Activated naive CD4-positive, alpha-beta T cell treated with anti-CD3 and anti-CD28 coated beads, Interleukin-2, amount 10 ng/mL, durations not matched to agents 7 days and 5 days (primary cell): Measurements from ENCODE around the gene KCNJ16.

Source experiments
- CTCF ChIA-PET: fragments of 350-600 bp; sonication (Branson Sonifier 250); formaldehyde crosslinking; loops from one replicate; lab custom pipeline; 2021; ENCODE audit warnings: antibody characterized with exemption; lab: Charles Lee
- DNase-seq: peaks from one replicate; pipeline ENCODE4 v3.0.0-alpha.2; 2020
- H3K27ac Mint-ChIP-seq: one replicate; pipeline ENCODE4 v1.8.0; 2021; ENCODE audit warnings: mild to moderate bottlenecking, moderate library complexity, mixed read lengths
- H3K27me3 Mint-ChIP-seq: one replicate; pipeline ENCODE4 v1.8.0; 2021; ENCODE audit warnings: mild to moderate bottlenecking, mixed read lengths
- H3K36me3 Mint-ChIP-seq: one replicate; pipeline ENCODE4 v1.8.0; 2021; ENCODE audit warnings: mixed read lengths
- H3K4me1 Mint-ChIP-seq: one replicate; pipeline ENCODE4 v1.8.0; 2021; ENCODE audit warnings: mixed read lengths
- H3K4me3 Mint-ChIP-seq: one replicate; pipeline ENCODE4 v1.8.0; 2021; ENCODE audit warnings: mild to moderate bottlenecking, moderate library complexity, mixed read lengths
- H3K9me3 Mint-ChIP-seq: one replicate; pipeline ENCODE4 v1.8.0; 2021; ENCODE audit warnings: mixed read lengths

The KCNJ16 gene

GRCh38 chr17:70076189-70076588, 1.2 kb downstream of the KCNJ16 start:
- Mint-ChIP-seq H3K36me3 (no peaks in the 10 kb centered on the region), H3K4me1 (no peaks in the 10 kb centered on the region), H3K9me3 (no peaks in the 10 kb centered on the region), H3K27ac (no peak overlapping the region), H3K27me3 (no peaks in the 10 kb centered on the region), H3K4me3 (no peak overlapping the region)
- no peak for DNase-seq
- CTCF ChIA-PET, result no interaction called here

GRCh38 chr17:70076831-70077230, 1.8 kb downstream of the KCNJ16 start:
- CTCF ChIA-PET, result interaction anchor here (1.1 kb wide), 1 partner anchor 14 kb away, joined by 4 read pairs; no protein-coding TSS in a partner anchor
- no peaks in the 10 kb centered on the region for H3K27me3 Mint-ChIP-seq
- H3K9me3 Mint-ChIP-seq, result no peaks in the 10 kb centered on the region
- no peak overlapping the region for H3K27ac Mint-ChIP-seq
- no peak overlapping the region for H3K4me3 Mint-ChIP-seq
- no peaks in the 10 kb centered on the region for H3K4me1 Mint-ChIP-seq
- DNase-seq, result no peak
- no peaks in the 10 kb centered on the region for H3K36me3 Mint-ChIP-seq

GRCh38 chr17:70078549-70078948, 3.5 kb downstream of the KCNJ16 start:
- Mint-ChIP-seq H3K27me3 (no peaks in the 10 kb centered on the region), H3K36me3 (no peaks in the 10 kb centered on the region), H3K27ac (no peak overlapping the region), H3K4me1 (no peaks in the 10 kb centered on the region), H3K4me3 (no peak overlapping the region), H3K9me3 (no peaks in the 10 kb centered on the region)
- no peak for DNase-seq
- CTCF ChIA-PET, result no interaction called here

GRCh38 chr17:70078994-70079531, 4.0 kb downstream of the KCNJ16 start:
- no peak overlapping the region for H3K27ac Mint-ChIP-seq
- H3K4me1 Mint-ChIP-seq, result no peaks in the 10 kb centered on the region
- H3K36me3 Mint-ChIP-seq, result no peaks in the 10 kb centered on the region
- H3K4me3 Mint-ChIP-seq, result no peak overlapping the region
- CTCF ChIA-PET, result no interaction called here
- no peaks in the 10 kb centered on the region for H3K27me3 Mint-ChIP-seq
- H3K9me3 Mint-ChIP-seq, result peaks cover under 1% of the 10 kb centered on the region
- DNase-seq, result no peak

- Mint-ChIP-seq H3K27me3 (no peaks in the 10 kb centered on the region), H3K4me1 (no peaks in the 10 kb centered on the region), H3K27ac (no peak overlapping the region), H3K36me3 (no peaks in the 10 kb centered on the region), H3K4me3 (no peak overlapping the region), H3K9me3 (peaks cover 1% of the 10 kb centered on the region)
- CTCF ChIA-PET, result no interaction called here
- no peak for DNase-seq
Measured at GRCh38 chr17:70080541-70081347, 5.7 kb downstream of the KCNJ16 start.

DNA sequence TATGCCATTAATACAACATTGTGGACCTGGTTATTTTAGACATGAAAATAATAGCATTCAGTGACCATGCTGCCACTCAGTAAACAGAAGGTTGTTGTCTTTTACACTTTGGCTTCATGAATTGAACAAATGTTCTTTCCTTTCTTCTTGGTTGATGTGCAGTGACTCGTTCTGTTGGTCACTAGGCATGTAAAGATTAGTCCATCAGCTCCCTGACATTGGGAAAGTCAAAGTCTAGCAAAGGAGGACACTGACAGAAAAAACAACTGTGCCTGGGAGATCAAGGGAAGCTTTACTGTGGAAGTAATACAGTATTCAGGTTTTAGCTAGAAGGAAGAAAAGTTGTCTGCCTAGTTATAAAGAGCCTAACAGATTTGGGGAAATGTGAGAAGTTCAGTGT, 6.9 kb downstream of the KCNJ16 start:
- CTCF ChIA-PET, result no interaction called here
- no peak for DNase-seq

GRCh38 chr17:70084476-70084875, 9.5 kb downstream of the KCNJ16 start:
- DNase-seq, result no peak
- Mint-ChIP-seq H3K4me3 (no peak overlapping the region), H3K36me3 (no peaks in the 10 kb centered on the region), H3K4me1 (no peaks in the 10 kb centered on the region), H3K27ac (no peak overlapping the region), H3K9me3 (peaks cover 1% of the 10 kb centered on the region), H3K27me3 (no peaks in the 10 kb centered on the region)
- CTCF ChIA-PET, result no interaction called here

More for the DNA sequence above, 6.9 kb downstream of the KCNJ16 start:
- H3K36me3 Mint-ChIP-seq, result no peaks in the 10 kb centered on the region
- H3K27me3 Mint-ChIP-seq, result no peaks in the 10 kb centered on the region
- H3K4me3 Mint-ChIP-seq, result no peak overlapping the region
- H3K9me3 Mint-ChIP-seq, result peaks cover 1% of the 10 kb centered on the region
- no peaks in the 10 kb centered on the region for H3K4me1 Mint-ChIP-seq
- no peak overlapping the region for H3K27ac Mint-ChIP-seq

GRCh38 chr17:70086516-70086915, 11.5 kb downstream of the KCNJ16 start:
- CTCF ChIA-PET, result no interaction called here
- Mint-ChIP-seq H3K27me3 (no peaks in the 10 kb centered on the region), H3K36me3 (no peaks in the 10 kb centered on the region), H3K9me3 (peaks cover 1% of the 10 kb centered on the region), H3K4me3 (no peak overlapping the region), H3K27ac (no peak overlapping the region), H3K4me1 (no peaks in the 10 kb centered on the region)
- no peak for DNase-seq

- Mint-ChIP-seq H3K36me3 (no peaks in the 10 kb centered on the region), H3K27ac (no peak overlapping the region), H3K27me3 (no peaks in the 10 kb centered on the region), H3K4me1 (no peaks in the 10 kb centered on the region), H3K9me3 (no peaks in the 10 kb centered on the region), H3K4me3 (no peak overlapping the region)
- DNase-seq, result no peak
- CTCF ChIA-PET, result no interaction called here
Measured at GRCh38 chr17:70089513-70090148, 14.6 kb downstream of the KCNJ16 start.

DNA sequence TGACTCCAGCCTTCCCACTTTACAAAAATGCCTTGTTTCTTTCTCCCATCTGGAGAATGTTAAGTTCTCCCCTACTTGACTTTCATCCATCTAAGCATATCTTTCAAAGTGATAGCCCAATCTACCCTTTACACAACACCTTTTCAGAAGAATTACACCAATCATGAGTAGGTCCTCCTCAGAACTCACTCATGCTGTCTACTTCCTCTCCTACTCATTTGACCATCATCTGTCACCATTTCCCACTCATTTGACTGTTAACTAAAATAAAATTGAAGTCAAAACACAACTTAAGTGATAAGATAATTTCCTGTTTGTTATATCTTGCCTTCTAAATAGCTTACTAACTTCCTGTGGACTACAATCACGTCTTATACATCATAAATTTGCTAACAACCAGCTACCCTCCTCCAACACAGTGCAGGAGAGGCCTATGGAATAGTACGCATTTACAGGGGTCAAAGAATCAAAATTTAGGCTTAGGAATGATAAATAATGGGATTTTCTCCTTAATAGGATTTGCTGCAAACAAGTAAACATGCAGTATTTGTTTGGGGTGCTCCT, 16.1 kb downstream of the KCNJ16 start:
- CTCF ChIA-PET, result no interaction called here
- no peak overlapping the region for H3K4me3 Mint-ChIP-seq
- no peaks in the 10 kb centered on the region for H3K4me1 Mint-ChIP-seq
- no peak for DNase-seq
- H3K27me3 Mint-ChIP-seq, result no peaks in the 10 kb centered on the region
- no peak overlapping the region for H3K27ac Mint-ChIP-seq
- H3K9me3 Mint-ChIP-seq, result no peaks in the 10 kb centered on the region
- H3K36me3 Mint-ChIP-seq, result no peaks in the 10 kb centered on the region

DNA sequence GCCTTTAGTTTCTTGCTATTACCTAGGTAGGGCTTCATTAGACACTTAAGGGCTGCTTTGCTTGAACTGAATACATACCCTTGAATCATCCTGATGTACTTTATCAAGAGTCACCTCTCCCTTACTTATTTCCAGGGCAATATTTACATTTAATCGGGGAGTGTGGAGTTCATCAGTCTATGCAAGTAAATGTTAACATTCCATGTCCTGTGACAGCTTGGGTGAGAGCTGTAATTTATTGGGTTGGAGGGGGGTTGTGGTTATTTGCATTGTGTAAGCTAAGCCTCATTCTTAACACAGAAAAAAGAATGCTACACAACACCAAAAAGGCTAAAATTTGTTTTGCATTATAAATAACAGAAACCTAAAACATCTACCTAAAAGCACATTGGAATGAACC, 16.7 kb downstream of the KCNJ16 start:
- H3K9me3 Mint-ChIP-seq, result no peaks in the 10 kb centered on the region
- DNase-seq, result no peak
- H3K4me1 Mint-ChIP-seq, result no peaks in the 10 kb centered on the region
- H3K4me3 Mint-ChIP-seq, result no peak overlapping the region
- CTCF ChIA-PET, result no interaction called here
- H3K36me3 Mint-ChIP-seq, result no peaks in the 10 kb centered on the region
- no peaks in the 10 kb centered on the region for H3K27me3 Mint-ChIP-seq
- no peak overlapping the region for H3K27ac Mint-ChIP-seq

- H3K4me3 Mint-ChIP-seq, result no peak overlapping the region
- H3K36me3 Mint-ChIP-seq, result no peaks in the 10 kb centered on the region
- no peaks in the 10 kb centered on the region for H3K27me3 Mint-ChIP-seq
Measured at GRCh38 chr17:70093163-70093562, 18.1 kb downstream of the KCNJ16 start.

GRCh38 chr17:70095455-70095854, 20.4 kb downstream of the KCNJ16 start:
- Mint-ChIP-seq H3K27ac (no peak overlapping the region), H3K27me3 (no peaks in the 10 kb centered on the region), H3K4me1 (no peaks in the 10 kb centered on the region), H3K4me3 (no peak overlapping the region), H3K9me3 (no peaks in the 10 kb centered on the region), H3K36me3 (no peaks in the 10 kb centered on the region)
- CTCF ChIA-PET, result no interaction called here
- no peak for DNase-seq

More at GRCh38 chr17:70093163-70093562, 18.1 kb downstream of the KCNJ16 start:
- CTCF ChIA-PET, result no interaction called here
- H3K4me1 Mint-ChIP-seq, result no peaks in the 10 kb centered on the region
- DNase-seq, result no peak
- no peaks in the 10 kb centered on the region for H3K9me3 Mint-ChIP-seq
- H3K27ac Mint-ChIP-seq, result no peak overlapping the region

GRCh38 chr17:70096861-70097260, 21.8 kb downstream of the KCNJ16 start:
- CTCF ChIA-PET, result no interaction called here
- DNase-seq, result no peak

More at GRCh38 chr17:70096861-70097260, 21.8 kb downstream of the KCNJ16 start:
- no peaks in the 10 kb centered on the region for H3K4me1 Mint-ChIP-seq
- no peak overlapping the region for H3K4me3 Mint-ChIP-seq
- no peaks in the 10 kb centered on the region for H3K9me3 Mint-ChIP-seq
- no peak overlapping the region for H3K27ac Mint-ChIP-seq
- H3K36me3 Mint-ChIP-seq, result no peaks in the 10 kb centered on the region
- H3K27me3 Mint-ChIP-seq, result no peaks in the 10 kb centered on the region
